ENCODE results near the gene KRT2. TPM values are rescaled to one million over a fixed set of nuclear protein-coding genes. Genes with fewer than 3 reads are reported as not detected.

KRT2 gene
- total RNA-seq, 1 donor from 2014 or later = not detected

GRCh38 chr12:52636592-52637258 lies 15.3 kb downstream of the KRT2 start:
- ATAC-seq = no peak

GRCh38 chr12:52636189-52636588 lies 15.8 kb downstream of the KRT2 start:
- no peak for ATAC-seq

GRCh38 chr12:52634266-52635056 lies 17.6 kb downstream of the KRT2 start:
- ATAC-seq = peak; percentile 71

- ATAC-seq = no peak
Observed at GRCh38 chr12:52633383-52633782, 18.6 kb downstream of the KRT2 start.

GRCh38 chr12:52632656-52633055 lies 19.4 kb downstream of the KRT2 start:
- no peak for ATAC-seq

GRCh38 chr12:52631676-52632459 lies 20.1 kb downstream of the KRT2 start:
- no peak for ATAC-seq

GRCh38 chr12:52631264-52631663 lies 20.7 kb downstream of the KRT2 start:
- no peak for ATAC-seq

GRCh38 chr12:52630599-52631200 lies 21.3 kb downstream of the KRT2 start:
- ATAC-seq = no peak

GRCh38 chr12:52630008-52630500 lies 22.0 kb downstream of the KRT2 start:
- ATAC-seq = no peak

- ATAC-seq = no peak
Observed at GRCh38 chr12:52629281-52630007, 22.6 kb downstream of the KRT2 start.

- ATAC-seq = no peak
Observed at GRCh38 chr12:52628841-52629240, 23.2 kb downstream of the KRT2 start.

GRCh38 chr12:52628111-52628507 lies 23.9 kb downstream of the KRT2 start:
- ATAC-seq = no peak

GRCh38 chr12:52627395-52628110 lies 24.5 kb downstream of the KRT2 start:
- no peak for ATAC-seq

GRCh38 chr12:52622349-52622748 lies 29.7 kb downstream of the KRT2 start:
- no peak for ATAC-seq

GRCh38 chr12:52618866-52619265 lies 33.1 kb downstream of the KRT2 start:
- ATAC-seq = no peak

GRCh38 chr12:52618216-52618615 lies 33.8 kb downstream of the KRT2 start, which contains the start of gene KRT73:
Gene KRT73, minus strand, starts transcription at chr12:52618559. Its CDS starts 35 bp downstream, at chr12:52618524.
- no peak for ATAC-seq

GRCh38 chr12:52617403-52617785 lies 34.6 kb downstream of the KRT2 start:
- no peak for ATAC-seq

GRCh38 chr12:52616680-52617402 lies 35.2 kb downstream of the KRT2 start:
- ATAC-seq = no peak

- no peak for ATAC-seq
Observed at GRCh38 chr12:52615912-52616311, 36.1 kb downstream of the KRT2 start.

- ATAC-seq = no peak
Observed at GRCh38 chr12:52615208-52615868, 36.7 kb downstream of the KRT2 start.
